Measurements from ENCODE around the gene CD55.

Gene CD55

GRCh38 chr1:207364614-207365013, 43.1 kb downstream of the CD55 start:
- no peak for DNase-seq

GRCh38 chr1:207365063-207365462, 43.6 kb downstream of the CD55 start:
- no peak for DNase-seq

GRCh38 chr1:207366022-207366421, 44.5 kb downstream of the CD55 start:
- no peak for DNase-seq

DNA sequence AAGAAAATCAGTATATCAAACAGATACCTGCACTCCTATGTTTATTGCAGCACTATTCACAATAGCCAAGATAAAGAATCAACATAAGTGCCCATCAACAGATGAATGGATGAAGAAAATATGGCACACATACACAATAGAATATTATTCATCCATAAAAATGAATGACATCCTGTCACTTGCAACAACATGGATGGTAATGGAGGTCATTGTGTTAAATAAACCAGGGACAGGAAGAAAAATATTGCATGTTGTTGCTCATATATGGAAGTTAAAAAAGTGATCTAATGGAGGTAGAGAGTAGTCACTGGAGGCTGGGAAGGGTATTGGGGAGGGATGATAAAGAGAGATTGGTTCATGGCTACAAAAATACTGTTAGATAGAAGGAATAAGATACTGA, 67.2 kb downstream of the CD55 start:
- no peak for DNase-seq

- no peak for DNase-seq
These were observed 68.4 kb downstream of the CD55 start for GRCh38 chr1:207389728-207390464.

- no peak for DNase-seq
These were observed 72.1 kb downstream of the CD55 start for GRCh38 chr1:207393610-207394009.

DNA sequence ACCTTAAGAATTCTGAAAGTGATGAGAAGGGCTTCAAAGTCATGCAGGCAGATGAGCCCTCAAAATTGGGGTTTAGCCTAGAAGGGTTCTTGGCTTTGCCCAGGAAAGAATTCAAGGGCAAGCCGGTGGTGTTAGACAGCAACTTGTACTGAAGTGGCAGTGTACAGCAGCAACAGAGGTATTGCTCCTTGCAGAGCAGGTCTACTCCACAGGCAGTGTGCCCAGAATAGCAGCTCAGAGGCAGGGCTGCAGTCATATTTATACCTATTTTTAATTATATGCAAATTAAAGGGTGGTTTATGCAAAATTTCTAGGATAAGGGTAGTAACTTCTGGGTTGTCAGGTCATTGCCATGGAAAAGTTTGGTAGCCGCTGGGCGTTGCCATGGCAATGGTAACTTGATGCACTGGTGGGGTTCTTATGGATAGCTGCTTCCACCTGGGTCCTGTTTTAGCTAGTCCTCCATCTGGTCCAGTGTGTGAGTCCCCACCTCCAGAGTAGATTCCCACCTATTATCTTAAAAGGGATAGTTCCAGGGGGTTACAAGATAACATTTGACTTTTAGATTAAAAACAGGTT, 74.8 kb downstream of the CD55 start:
- no peak for DNase-seq

DNA sequence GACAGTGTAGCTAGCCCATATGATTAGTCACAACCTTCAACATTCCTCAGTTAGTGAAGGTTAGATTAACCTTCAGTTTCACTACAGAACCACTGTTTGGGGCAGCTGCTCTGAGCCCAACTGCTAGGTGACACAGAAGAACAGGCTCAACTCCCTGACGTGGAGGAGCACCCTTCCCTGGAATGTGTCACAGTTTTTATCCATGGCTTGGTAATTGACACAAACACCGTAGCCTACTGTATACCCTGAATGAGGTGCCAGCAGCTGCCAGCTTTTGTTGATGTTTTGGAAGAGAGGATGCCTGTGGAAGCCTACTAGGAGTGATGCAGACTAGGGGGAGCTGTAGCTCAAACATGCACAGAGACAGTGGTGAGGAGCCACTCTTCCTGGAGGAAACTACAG, 76.0 kb downstream of the CD55 start:
- DNase-seq = no peak

DNA sequence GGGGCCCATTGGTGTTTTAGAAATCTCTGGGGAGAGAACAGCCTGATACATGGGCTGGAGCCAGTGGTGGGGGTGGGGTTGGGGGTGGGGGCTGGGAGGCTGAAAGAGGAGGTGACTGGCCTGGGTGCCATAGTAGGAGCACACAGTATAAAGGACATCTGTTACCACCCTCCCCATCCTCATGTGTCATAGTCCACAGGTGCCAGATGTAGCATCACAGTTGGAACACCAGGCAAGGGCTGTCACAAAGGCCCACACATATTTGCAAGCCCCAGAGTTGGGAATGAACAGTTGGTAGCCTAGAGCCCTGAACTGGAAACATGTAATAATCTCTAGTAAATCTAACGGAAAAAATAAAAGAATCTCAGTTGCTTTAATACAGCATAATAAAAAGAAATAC, 77.5 kb downstream of the CD55 start:
- DNase-seq = no peak

DNA sequence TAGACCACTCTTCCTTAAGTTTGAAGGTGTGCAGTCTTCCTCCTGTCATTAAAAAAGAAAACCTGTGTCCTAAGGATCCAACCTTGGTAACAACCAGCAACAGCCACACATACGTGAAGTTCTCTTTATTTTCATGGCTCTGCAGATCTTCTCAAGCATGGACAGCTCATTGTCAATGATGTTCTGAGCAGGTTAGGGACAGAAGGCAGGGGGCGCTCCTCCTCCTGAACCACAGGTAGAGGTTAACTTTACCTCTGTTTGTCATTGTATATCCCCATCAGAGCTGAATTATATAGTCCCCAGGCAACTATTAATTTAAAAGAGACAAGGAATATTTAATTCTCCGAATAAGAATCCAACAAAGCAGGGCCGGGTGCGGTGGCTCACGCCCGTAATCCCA, 80.1 kb downstream of the CD55 start:
- DNase-seq = no peak

DNA sequence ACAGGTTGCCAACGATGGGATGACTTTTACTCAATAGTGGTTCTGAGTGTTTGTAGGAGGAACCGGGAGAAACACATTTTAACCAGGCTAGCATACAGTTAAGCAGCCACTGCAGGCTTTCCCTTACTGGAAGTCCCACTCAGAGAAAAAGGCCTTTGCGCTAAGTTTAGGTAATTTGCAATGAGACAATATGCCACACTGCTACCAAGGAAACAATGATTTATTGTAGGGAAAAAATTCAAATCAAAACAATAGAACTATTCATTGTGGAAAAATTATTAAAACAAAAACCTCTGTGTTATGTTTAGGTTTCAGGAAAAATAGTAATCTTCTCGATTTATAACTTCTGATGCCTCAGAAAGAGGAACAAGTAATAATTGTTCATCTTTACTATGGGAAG, 81.3 kb downstream of the CD55 start:
- no peak for DNase-seq

DNA sequence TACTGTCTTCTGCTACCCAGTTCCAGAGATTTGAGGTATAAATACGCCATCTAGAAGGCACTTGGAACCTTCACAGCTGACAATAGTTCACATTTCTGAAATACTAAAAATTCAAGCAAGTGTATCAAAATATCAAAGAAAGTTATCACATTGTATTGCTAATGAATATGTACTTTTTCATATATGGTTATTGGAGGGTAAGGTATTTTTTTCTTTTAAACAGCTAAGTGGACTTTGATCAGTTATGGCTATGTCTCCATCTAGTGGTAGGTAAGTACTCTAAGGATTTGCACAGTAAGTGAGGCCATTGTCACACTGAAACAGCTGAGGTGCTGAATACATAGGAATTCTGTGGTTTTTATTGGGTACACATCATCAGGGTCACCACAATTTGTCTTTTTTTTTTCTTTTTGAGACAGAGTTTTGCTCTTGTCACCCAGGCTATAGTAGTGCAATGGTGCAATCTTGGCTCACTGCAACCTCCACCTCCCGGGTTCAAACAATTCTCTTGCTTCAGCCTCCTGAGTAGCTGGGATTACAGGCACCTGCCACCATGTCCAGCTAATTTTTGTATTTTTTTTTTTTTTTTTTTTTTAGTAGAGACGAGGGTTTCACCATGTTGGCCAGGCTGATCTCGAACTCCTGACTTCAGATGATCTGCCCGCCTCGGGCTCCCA, 83.5 kb downstream of the CD55 start:
- DNase-seq = no peak

DNA sequence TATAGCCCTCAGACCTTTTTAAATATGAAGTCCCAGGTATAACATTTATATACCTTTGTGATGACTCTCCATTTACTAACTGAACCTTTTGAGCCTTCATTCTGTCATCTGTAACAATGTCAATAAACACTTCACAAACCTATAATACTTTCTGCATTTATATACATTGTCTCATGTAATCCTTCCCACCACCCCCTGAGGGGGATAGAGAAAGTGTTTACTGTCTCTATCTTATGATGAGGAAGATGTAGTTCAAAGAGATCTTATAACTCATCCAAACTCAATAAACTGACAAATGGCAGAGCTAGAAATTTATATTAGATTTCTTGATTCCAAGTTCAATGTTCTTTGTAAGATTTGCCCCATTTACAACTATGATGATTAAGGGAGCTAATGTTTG, 84.3 kb downstream of the CD55 start:
- no peak for DNase-seq

GRCh38 chr1:207407655-207408260, 86.3 kb downstream of the CD55 start:
- no peak for DNase-seq
